Activated naive CD8-positive, alpha-beta T cell treated with anti-CD3 and anti-CD28 coated beads, Interleukin-2, amount 50 U/mL, for 24 hours (primary cell): Measurements from ENCODE around the gene MROH9.

Experiments
- ATAC-seq: fragments of 150-1000 bp; cut with Tn5 transposase; one replicate; pipeline ENCODE4 v1.10.0; 2021
- DNase-seq: peaks from one replicate; pipeline ENCODE4 v3.0.0; 2021
- H3K27ac Mint-ChIP-seq: one replicate; pipeline ENCODE4 v1.8.0; 2021; ENCODE audit warnings: mild to moderate bottlenecking, mixed read lengths
- H3K27me3 Mint-ChIP-seq: one replicate; pipeline ENCODE4 v1.8.0; 2021; ENCODE audit warnings: mixed read lengths
- H3K36me3 Mint-ChIP-seq: one replicate; pipeline ENCODE4 v1.8.0; 2021; ENCODE audit warnings: low read depth, mixed read lengths
- H3K4me1 Mint-ChIP-seq: one replicate; pipeline ENCODE4 v1.8.0; 2021; ENCODE audit warnings: mixed read lengths
- H3K4me3 Mint-ChIP-seq: one replicate; pipeline ENCODE4 v1.8.0; 2021; ENCODE audit warnings: mild to moderate bottlenecking, moderate library complexity, mixed read lengths
- H3K9me3 Mint-ChIP-seq: one replicate; pipeline ENCODE4 v1.8.0; 2021; ENCODE audit warnings: mixed read lengths

Gene MROH9

DNA sequence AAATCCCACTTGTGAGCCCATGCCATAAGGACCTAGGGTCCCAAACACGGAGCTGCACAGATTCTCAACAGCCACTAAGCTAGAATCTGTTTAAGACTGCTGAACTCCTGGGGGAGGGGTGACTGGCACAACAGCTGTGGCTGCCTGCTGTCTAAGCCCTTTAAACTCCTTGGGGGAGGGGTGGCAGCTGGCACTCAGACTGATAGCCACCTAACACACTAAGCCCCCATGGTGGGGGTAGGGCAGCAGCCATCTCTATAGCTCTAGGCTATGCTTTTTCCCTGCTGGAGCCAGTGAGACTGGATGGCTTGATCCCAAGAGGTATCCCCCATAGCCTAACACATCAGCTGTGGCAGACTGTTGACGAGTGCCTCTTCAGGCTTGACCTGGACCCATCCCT, 82.1 kb downstream of the MROH9 start:
- Mint-ChIP-seq H3K27ac (no peak overlapping the region), H3K4me1 (no peaks in the 10 kb centered on the region), H3K4me3 (no peak overlapping the region), H3K9me3 (peaks cover 11% of the 10 kb centered on the region), H3K36me3 (no peaks in the 10 kb centered on the region), H3K27me3 (peaks cover 17% of the 10 kb centered on the region)
- ATAC-seq (no peak), DNase-seq (no peak)

DNA sequence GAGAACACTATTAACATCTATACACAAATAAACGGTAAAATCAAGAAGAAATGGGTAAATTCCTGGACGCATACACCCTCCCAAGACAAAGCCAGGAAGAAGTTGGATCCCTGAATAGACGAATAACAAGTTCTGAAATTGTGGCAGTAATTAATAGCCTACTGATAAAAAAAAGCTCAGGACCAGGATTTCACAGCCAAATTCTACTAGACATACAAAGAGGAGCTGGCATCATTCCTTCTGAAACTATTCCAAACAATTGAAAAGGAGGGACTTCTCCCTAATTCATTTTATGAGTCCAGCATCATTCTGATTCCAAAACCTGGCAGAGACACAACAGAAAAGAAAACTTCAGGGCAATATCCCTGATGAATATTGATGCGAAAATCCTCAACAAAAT, 84.6 kb downstream of the MROH9 start:
- Mint-ChIP-seq H3K9me3 (peaks cover 7% of the 10 kb centered on the region), H3K4me3 (no peak overlapping the region), H3K4me1 (no peaks in the 10 kb centered on the region), H3K27me3 (peaks cover 10% of the 10 kb centered on the region), H3K27ac (no peak overlapping the region), H3K36me3 (no peaks in the 10 kb centered on the region)
- no peak for ATAC-seq
- DNase-seq = no peak

DNA sequence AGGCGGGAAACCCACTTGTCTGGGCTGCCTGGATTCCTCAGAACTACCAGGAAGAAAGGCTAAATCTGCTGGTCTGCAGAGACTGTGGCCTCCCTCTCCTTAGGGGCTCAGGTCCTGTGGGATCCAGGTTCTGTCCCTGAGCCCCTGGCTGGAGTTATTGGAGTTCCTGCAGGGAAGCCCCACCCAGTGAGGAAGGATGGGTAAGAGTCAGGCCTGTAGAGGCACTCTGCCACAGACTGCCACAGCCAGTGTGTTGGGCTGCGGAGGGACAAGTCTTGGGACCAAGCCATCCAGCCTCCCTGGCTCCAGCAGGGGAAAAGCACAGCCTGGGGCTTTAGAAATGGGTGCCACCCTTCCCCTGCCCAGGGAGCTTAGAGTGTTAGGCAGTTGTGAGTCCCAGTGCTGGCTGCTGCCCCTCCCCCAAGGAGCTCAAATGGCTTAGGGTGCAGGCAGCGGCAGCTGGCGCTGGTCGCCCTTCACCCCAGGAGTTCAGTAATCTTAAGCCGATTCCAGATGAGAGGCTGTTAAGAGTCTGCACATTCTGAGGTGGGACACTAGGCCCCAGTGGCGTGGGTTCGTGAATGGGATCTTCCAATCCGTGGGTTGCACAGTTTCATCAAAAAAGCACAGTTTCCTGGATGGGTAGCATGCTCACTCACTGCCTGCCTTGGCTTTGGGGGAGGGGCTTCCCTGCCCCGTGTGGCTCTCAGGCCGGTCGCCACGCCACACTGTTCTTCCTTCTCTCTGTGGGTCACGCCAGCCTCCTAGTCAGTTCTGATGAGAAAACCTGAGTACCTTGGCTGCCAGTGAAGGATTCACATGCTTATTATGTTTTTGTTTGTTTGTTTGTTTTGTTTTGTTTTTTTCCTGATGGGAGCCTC, 97.7 kb downstream of the MROH9 start:
- peaks cover 8% of the 10 kb centered on the region for H3K27me3 Mint-ChIP-seq
- no peak for ATAC-seq
- no peak overlapping the region for H3K27ac Mint-ChIP-seq

DNA sequence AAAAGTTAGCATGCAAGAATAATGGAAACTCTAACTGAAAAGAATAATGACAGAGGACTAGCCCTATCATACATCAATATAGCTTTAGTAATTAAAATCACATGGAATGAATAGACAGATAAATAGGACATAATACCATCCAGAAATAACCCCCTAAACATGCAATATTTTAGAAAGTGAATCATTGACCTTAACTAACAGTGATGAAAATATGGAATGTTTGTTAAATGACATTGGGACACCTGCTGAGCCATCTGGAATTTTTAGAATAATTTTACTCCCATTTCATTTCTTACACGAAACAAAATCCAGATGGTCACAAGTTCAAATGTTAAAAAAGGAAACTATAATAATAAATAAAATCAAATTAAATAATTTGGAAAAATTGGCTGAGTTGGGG, 102.3 kb downstream of the MROH9 start:
- H3K4me1 Mint-ChIP-seq = no peaks in the 10 kb centered on the region
- no peaks in the 10 kb centered on the region for H3K36me3 Mint-ChIP-seq
- ATAC-seq (no peak), DNase-seq (no peak)
- H3K27me3 Mint-ChIP-seq = peaks cover 3% of the 10 kb centered on the region
- no peak overlapping the region for H3K4me3 Mint-ChIP-seq
- no peak overlapping the region for H3K27ac Mint-ChIP-seq
- H3K9me3 Mint-ChIP-seq = no peaks in the 10 kb centered on the region

More for the DNA sequence above, 97.7 kb downstream of the MROH9 start:
- no peak for DNase-seq
- Mint-ChIP-seq H3K4me3 (no peak overlapping the region), H3K36me3 (no peaks in the 10 kb centered on the region), H3K4me1 (no peaks in the 10 kb centered on the region), H3K9me3 (peaks cover 13% of the 10 kb centered on the region)

DNA sequence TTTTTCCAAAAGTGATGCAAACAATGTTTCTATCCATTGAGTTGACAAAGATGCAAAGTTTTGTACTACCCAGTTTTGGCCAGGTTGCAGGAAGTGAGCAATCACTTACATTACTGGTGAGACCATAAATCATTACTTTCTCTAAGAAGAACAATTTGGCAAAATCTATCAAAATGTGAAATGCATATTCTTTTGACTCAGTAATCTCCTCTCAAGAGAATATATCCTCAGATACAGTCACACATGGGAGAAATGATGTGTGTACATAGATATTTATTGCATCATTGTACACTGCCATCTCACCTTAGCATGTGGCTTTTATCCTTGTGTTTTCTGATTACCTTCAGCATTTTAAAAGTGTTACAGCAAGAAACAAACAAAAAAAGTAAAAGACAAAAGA, 103.0 kb downstream of the MROH9 start:
- ATAC-seq = no peak
- no peak overlapping the region for H3K27ac Mint-ChIP-seq
- no peak for DNase-seq

DNA sequence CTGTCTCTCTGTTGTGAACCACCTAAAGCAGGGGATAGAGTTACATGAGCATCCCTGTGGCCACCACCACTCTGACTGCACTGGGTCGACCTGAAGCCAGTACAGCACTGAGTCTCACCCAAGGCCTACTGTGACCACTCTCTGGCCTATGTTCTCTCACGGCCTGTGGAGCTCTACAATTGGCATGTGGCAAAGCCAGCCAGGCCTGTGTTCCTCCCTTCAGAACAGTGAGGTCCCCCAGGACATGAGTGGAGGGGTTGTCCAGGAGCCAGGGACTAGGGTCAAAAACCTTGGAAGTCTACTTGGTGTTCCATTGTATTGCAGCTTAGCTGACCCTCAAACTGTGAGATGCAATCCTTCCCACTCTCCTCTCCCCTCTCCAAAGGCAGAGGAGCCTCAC, 112.7 kb downstream of the MROH9 start:
- Mint-ChIP-seq H3K9me3 (peaks cover 54% of the 10 kb centered on the region), H3K27ac (no peak overlapping the region), H3K36me3 (no peaks in the 10 kb centered on the region), H3K4me1 (no peaks in the 10 kb centered on the region), H3K27me3 (peaks cover 4% of the 10 kb centered on the region), H3K4me3 (no peak overlapping the region)
- DNase-seq (no peak), ATAC-seq (no peak)

More for the DNA sequence above, 103.0 kb downstream of the MROH9 start:
- Mint-ChIP-seq H3K4me3 (no peak overlapping the region), H3K9me3 (no peaks in the 10 kb centered on the region), H3K27me3 (peaks cover 3% of the 10 kb centered on the region), H3K36me3 (no peaks in the 10 kb centered on the region), H3K4me1 (no peaks in the 10 kb centered on the region)

DNA sequence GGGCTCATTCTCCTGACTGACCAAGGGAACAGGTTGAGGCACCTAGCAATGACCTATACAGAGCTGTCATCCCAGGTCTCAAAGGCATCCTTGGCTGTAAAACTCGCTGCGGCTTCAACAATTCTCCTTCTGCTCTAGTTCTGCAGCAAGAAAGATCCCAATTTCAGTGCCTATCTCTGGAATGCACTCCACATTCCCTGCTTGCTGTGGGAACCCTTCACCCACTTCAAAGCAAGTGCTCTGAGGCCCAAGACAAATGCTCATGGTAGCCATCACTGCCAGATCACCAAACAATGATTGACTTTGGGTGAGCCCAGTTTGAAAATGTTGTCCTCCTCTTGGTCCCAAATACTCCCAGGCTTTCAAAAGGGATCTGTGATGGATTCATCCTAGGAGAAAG, 117.6 kb downstream of the MROH9 start:
- Mint-ChIP-seq H3K9me3 (peaks cover 16% of the 10 kb centered on the region), H3K27me3 (peaks cover 4% of the 10 kb centered on the region), H3K27ac (no peak overlapping the region), H3K36me3 (no peaks in the 10 kb centered on the region), H3K4me1 (no peaks in the 10 kb centered on the region), H3K4me3 (no peak overlapping the region)
- ATAC-seq (no peak), DNase-seq (no peak)

DNA sequence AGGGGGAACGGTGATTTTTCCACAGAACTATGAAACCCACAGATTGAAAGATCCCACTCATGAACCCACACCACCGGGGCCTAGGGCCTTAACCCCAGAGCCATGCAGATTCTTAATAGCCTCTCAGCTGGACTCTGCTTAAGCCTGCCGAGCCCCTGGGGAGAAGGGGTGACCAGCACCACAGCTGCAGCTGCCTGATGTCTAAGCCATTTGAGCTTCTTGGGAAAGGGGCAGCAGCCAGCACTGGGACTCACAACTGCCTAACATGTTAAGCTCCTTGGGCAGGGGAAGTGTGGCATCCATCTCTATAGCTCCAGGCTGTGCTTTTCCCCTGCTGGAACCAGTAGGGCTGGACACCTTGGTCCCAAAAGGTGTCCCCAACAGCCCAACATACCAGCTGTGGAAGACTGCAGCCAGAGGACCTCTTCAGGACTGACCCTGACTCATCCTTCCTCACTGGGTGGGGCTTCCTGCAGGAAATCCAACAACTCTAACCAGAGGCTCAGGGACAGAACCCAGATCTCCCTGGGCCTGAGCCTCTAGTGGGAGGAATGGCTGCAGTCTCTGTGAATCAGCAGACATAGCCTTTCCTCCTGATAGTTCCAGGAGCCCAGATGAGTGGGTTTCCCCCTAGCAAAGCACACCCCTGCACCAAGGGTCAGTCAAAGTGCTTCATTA, 120.8 kb downstream of the MROH9 start:
- Mint-ChIP-seq H3K4me3 (no peak overlapping the region), H3K4me1 (no peaks in the 10 kb centered on the region), H3K9me3 (peaks cover 3% of the 10 kb centered on the region), H3K27me3 (peaks cover 2% of the 10 kb centered on the region), H3K27ac (no peak overlapping the region), H3K36me3 (no peaks in the 10 kb centered on the region)
- ATAC-seq (no peak), DNase-seq (no peak)

DNA sequence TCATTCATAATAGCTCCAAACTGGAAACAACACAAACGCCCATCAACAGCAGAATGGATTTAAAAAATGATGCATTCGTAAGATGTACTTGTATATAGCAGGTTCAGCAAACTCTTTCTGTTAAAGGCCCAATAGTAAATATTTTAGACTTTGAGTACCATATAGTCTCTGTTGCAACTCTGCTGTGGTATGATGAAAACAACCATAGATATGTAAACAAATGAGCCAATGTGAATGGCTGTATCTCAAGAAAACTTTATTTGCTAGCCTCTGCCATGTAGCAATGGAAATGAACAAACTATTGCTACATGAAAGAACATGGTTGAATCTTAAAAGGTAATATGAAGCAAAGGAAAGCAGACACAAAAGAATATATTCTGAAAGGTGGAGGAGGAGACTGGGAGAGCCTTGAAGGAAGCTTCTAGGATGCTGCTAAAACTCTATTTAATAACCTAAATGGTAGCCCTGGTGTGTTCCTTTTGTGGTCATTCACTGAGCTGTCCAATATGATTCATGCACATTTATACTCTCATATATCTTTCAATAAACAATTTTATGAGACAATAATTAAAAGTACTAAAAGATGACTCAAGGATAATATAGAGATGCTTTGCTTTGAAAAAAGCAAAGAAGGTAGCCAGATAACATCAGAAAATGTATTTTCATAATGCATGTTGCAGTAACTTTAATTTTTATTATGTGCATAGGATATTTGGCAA, 126.2 kb downstream of the MROH9 start:
- Mint-ChIP-seq H3K27ac (no peak overlapping the region), H3K4me1 (no peaks in the 10 kb centered on the region), H3K4me3 (no peak overlapping the region), H3K9me3 (no peaks in the 10 kb centered on the region), H3K36me3 (no peaks in the 10 kb centered on the region), H3K27me3 (peaks cover 2% of the 10 kb centered on the region)
- no peak for ATAC-seq
- DNase-seq = no peak

DNA sequence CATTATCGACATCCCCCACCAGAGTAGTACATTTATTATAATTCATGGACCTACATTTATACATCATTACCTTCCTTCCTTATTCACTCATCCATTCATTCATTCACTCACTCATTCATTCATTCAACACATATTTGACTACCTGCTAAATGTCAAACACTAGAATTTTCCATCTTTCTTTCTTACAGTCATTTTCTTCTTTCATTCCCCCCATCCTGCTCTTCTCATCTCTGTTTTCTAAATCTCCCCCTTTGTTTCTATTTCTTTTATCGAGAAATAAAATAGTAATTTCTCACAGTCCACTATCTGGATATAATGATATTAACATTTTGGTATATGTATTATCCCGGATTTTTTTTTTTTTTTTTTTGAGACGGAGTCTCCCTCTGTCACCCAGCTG, 127.6 kb downstream of the MROH9 start:
- peaks cover 2% of the 10 kb centered on the region for H3K27me3 Mint-ChIP-seq
- H3K27ac Mint-ChIP-seq = no peak overlapping the region
- H3K36me3 Mint-ChIP-seq = no peaks in the 10 kb centered on the region
- H3K4me3 Mint-ChIP-seq = no peak overlapping the region
- no peaks in the 10 kb centered on the region for H3K9me3 Mint-ChIP-seq
- no peaks in the 10 kb centered on the region for H3K4me1 Mint-ChIP-seq
- ATAC-seq = no peak
- no peak for DNase-seq

DNA sequence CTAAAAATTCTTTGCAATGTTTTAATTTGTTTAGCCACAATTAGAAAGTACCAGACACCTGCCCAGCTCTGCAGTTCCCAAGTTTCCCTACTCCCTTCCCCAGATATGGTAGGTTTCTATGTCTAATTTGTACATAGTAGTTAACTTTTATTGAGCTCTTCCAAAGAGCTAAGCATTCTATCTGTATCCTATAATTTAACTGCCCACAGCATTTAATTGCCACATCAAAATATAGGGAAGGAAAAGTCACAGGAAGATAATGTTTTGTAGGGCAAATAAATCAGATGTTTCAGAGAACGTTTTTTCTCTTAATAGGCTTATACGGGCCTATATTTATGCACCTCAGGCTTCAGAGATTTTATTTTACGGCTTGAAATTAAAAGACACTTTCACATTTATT, 139.7 kb downstream of the MROH9 start:
- no peaks in the 10 kb centered on the region for H3K9me3 Mint-ChIP-seq
- ATAC-seq = no peak
- H3K36me3 Mint-ChIP-seq = no peaks in the 10 kb centered on the region
- DNase-seq = no peak
- H3K27ac Mint-ChIP-seq = no peak overlapping the region
- no peaks in the 10 kb centered on the region for H3K4me1 Mint-ChIP-seq
- H3K4me3 Mint-ChIP-seq = no peak overlapping the region
- H3K27me3 Mint-ChIP-seq = no peaks in the 10 kb centered on the region

DNA sequence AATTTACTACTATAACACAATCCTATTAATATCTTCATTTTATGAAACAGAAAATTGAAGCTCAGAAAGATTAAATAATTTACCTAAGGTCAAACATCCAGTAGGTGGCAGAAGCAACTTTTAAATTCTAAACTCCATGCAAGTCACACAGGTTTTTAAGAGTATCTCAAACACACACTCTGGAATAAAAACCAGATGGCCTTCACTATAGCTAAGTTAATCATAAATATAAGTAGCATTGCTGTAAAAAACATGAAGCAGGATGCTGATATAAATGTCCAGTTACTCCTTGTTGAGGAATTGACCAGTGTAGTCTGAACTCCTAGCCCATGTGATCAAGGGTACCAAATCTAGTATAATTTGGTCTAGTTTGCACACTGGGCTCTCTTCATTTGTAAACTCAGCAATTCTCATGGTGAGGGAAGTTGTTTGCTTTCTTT, 146.0 kb downstream of the MROH9 start:
- Mint-ChIP-seq H3K4me3 (no peak overlapping the region), H3K36me3 (no peaks in the 10 kb centered on the region), H3K4me1 (no peaks in the 10 kb centered on the region), H3K9me3 (no peaks in the 10 kb centered on the region), H3K27ac (no peak overlapping the region), H3K27me3 (no peaks in the 10 kb centered on the region)
- ATAC-seq (no peak), DNase-seq (no peak)

DNA sequence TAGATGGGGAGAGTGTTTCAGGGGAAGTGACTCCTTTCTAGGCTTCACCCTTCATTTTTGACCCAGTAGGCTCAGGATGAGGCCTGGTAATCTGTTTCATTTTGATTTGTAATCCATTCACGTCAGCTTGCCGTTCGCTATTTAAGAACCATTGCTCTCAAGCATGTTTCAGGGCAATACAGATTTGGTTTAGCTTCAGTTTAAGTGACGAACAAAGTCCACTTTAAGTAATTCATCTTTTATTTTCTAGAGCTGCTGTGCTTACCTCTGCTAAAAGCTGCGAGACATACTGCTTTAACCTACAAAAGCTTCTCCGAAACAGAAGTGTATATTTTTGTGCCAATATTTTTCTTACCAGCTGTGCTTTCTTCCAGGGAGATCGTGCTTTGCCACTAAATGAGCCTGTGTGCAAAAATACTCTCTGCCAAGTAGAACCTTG, 146.4 kb downstream of the MROH9 start:
- ATAC-seq (no peak), DNase-seq (no peak)
- no peak overlapping the region for H3K27ac Mint-ChIP-seq
- H3K9me3 Mint-ChIP-seq = no peaks in the 10 kb centered on the region
- H3K4me1 Mint-ChIP-seq = no peaks in the 10 kb centered on the region
- H3K4me3 Mint-ChIP-seq = no peak overlapping the region
- no peaks in the 10 kb centered on the region for H3K27me3 Mint-ChIP-seq
- no peaks in the 10 kb centered on the region for H3K36me3 Mint-ChIP-seq

DNA sequence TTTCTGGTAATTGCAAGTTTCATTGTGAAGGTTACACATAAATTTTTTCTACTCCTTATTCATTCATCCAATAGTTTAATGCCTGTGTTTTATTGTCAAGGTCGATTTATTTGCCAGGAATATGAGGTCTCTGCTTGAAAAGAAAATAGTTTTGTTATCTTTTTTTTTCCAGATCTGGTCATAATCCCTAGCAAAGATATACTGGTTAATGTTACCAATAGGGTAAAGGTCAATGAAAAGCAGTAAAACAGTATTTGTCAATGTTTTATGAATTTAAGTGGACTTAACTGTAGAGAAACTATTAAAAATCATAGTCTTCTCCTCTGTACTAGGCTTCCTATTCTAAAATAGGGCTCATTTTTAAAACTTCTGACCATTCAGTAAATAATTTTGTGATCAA, 147.3 kb downstream of the MROH9 start:
- no peaks in the 10 kb centered on the region for H3K9me3 Mint-ChIP-seq
- H3K27ac Mint-ChIP-seq = no peak overlapping the region
- no peaks in the 10 kb centered on the region for H3K4me1 Mint-ChIP-seq
- no peak for ATAC-seq
- peaks cover 1% of the 10 kb centered on the region for H3K27me3 Mint-ChIP-seq
- H3K36me3 Mint-ChIP-seq = no peaks in the 10 kb centered on the region
- H3K4me3 Mint-ChIP-seq = no peak overlapping the region
- no peak for DNase-seq

DNA sequence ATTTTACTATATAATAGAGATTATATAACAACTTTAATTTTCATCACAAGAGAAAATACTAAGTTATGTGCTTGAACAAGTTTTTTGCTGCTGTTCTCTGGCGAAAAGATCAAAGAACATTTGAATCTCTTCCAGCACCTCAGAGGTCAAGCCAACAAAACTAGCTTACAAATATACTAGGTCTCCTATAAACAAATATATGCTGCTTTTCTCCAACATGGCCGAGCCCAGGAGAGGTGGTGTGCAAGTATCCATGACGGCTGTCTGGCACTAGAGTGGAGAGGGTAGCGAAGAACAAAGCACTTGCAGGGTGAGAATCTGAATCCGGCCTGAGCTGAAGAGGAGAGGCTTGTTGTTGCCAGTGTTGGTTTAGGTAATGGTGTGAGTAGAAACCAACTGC, 147.9 kb downstream of the MROH9 start:
- H3K27me3 Mint-ChIP-seq = peaks cover 1% of the 10 kb centered on the region
- H3K9me3 Mint-ChIP-seq = no peaks in the 10 kb centered on the region
- H3K4me1 Mint-ChIP-seq = no peaks in the 10 kb centered on the region
- H3K36me3 Mint-ChIP-seq = no peaks in the 10 kb centered on the region
- no peak overlapping the region for H3K27ac Mint-ChIP-seq
- DNase-seq (no peak), ATAC-seq (no peak)
- H3K4me3 Mint-ChIP-seq = no peak overlapping the region
